Ectodermal cell (in vitro differentiated cells): ENCODE results near the gene DRICH1.
"Not testable (repeated sequence)": the region's sequence is repeated elsewhere in the genome, so short reads cannot be mapped to it uniquely, and the experiment has no call there.

Experiments
- H3K27ac ChIP-seq: 2 replicates; pipeline ENCODE4 v1.7.0; 2013; ENCODE audit warnings: mild to moderate bottlenecking, low read depth, low read length; ENCODE audit not compliant: insufficient read depth, poor library complexity, severe bottlenecking
- H3K27me3 ChIP-seq: 2 replicates; pipeline ENCODE4 v1.7.0; 2013; ENCODE audit warnings: mild to moderate bottlenecking, low read length; ENCODE audit not compliant: insufficient read depth, control insufficient read depth, poor library complexity, severe bottlenecking
- H3K36me3 ChIP-seq: one replicate; pipeline ENCODE4 v1.7.0; 2013; ENCODE audit warnings: low read length; ENCODE audit not compliant: control insufficient read depth, insufficient read depth
- H3K4me1 ChIP-seq: one replicate; pipeline ENCODE4 v1.7.0; 2013; ENCODE audit warnings: low read length; ENCODE audit not compliant: control insufficient read depth, insufficient read depth
- H3K4me3 ChIP-seq: 2 replicates; pipeline ENCODE4 v1.7.0; 2013; ENCODE audit warnings: low read depth, low read length, control low read depth; ENCODE audit not compliant: insufficient read depth
- H3K9me3 ChIP-seq: 2 replicates; pipeline ENCODE4 v1.7.0; 2013; ENCODE audit warnings: mild to moderate bottlenecking, low read length, moderate library complexity; ENCODE audit not compliant: control insufficient read depth
- WGBS, 2 experiments: methylation state at CpG; one replicate each; pipeline ENCODE4 v1.1.7; 2013; ENCODE audit warnings: missing lambda C conversion rate in 2 of 2; 5-methylcytosine and 5-hydroxymethylcytosine counted together

DRICH1 gene

GRCh38 chr22:23578306-23578705, 53.8 kb downstream of the DRICH1 start:
- no peaks in the 10 kb centered on the region for H3K27me3 ChIP-seq
- no peak overlapping the region for H3K4me3 ChIP-seq
- H3K4me1 ChIP-seq = no peaks in the 10 kb centered on the region
- 89 to 91% methylated on average over 11 of the region's 11 CpGs for WGBS, 2 experiments
- H3K9me3 ChIP-seq = no peaks in the 10 kb centered on the region
- no peak overlapping the region for H3K27ac ChIP-seq
- no peaks in the 10 kb centered on the region for H3K36me3 ChIP-seq

- Histone ChIP-seq H3K9me3 (no peaks in the 10 kb centered on the region), H3K4me1 (no peaks in the 10 kb centered on the region), H3K4me3 (no peak overlapping the region), H3K36me3 (no peaks in the 10 kb centered on the region), H3K27ac (no peak overlapping the region), H3K27me3 (no peaks in the 10 kb centered on the region)
- WGBS, 2 experiments = 94 to 95% methylated on average over 5 of the region's 5 CpGs
Observed at GRCh38 chr22:23576681-23577080, 55.4 kb downstream of the DRICH1 start.

GRCh38 chr22:23575601-23576000, 56.5 kb downstream of the DRICH1 start:
- H3K4me3 ChIP-seq = no peak overlapping the region
- no peak overlapping the region for H3K27ac ChIP-seq
- no peaks in the 10 kb centered on the region for H3K27me3 ChIP-seq
- H3K36me3 ChIP-seq = no peaks in the 10 kb centered on the region
- no peaks in the 10 kb centered on the region for H3K9me3 ChIP-seq
- 94% methylated on average over 4 of the region's 4 CpGs for WGBS, 2 experiments
- H3K4me1 ChIP-seq = no peaks in the 10 kb centered on the region

GRCh38 chr22:23574877-23575276, 57.2 kb downstream of the DRICH1 start:
- no peak overlapping the region for H3K27ac ChIP-seq
- 79 to 85% methylated on average over 7 of the region's 8 CpGs for WGBS, 2 experiments
- no peaks in the 10 kb centered on the region for H3K9me3 ChIP-seq

GRCh38 chr22:23574371-23574811, 57.7 kb downstream of the DRICH1 start:
- no peaks in the 10 kb centered on the region for H3K9me3 ChIP-seq
- H3K36me3 ChIP-seq = no peaks in the 10 kb centered on the region
- H3K4me3 ChIP-seq = no peak overlapping the region
- H3K27ac ChIP-seq = no peak overlapping the region
- WGBS, 2 experiments = 63 to 70% methylated on average over 3 to 4 of the region's 4 CpGs
- H3K27me3 ChIP-seq = no peaks in the 10 kb centered on the region
- no peaks in the 10 kb centered on the region for H3K4me1 ChIP-seq

More at GRCh38 chr22:23574877-23575276, 57.2 kb downstream of the DRICH1 start:
- H3K4me3 ChIP-seq = no peak overlapping the region
- H3K27me3 ChIP-seq = no peaks in the 10 kb centered on the region
- no peaks in the 10 kb centered on the region for H3K36me3 ChIP-seq
- H3K4me1 ChIP-seq = no peaks in the 10 kb centered on the region

GRCh38 chr22:23573701-23574235, 58.4 kb downstream of the DRICH1 start:
- not testable (repeated sequence) for H3K27me3 ChIP-seq, H3K27ac ChIP-seq, H3K4me3 ChIP-seq, H3K36me3 ChIP-seq, H3K4me1 ChIP-seq, H3K9me3 ChIP-seq
- WGBS, 2 experiments = 72 to 76% methylated on average over 8 of the region's 8 CpGs

- not testable (repeated sequence) for H3K4me1 ChIP-seq, H3K9me3 ChIP-seq, H3K4me3 ChIP-seq, H3K36me3 ChIP-seq, H3K27ac ChIP-seq, H3K27me3 ChIP-seq
- WGBS, 2 experiments = 89% methylated on average over 13 of the region's 13 CpGs
Observed at GRCh38 chr22:23573106-23573505, 59.0 kb downstream of the DRICH1 start.

- Histone ChIP-seq H3K27me3 (peaks cover 11% of the 10 kb centered on the region), H3K4me1 (peaks cover 12% of the 10 kb centered on the region), H3K36me3 (no peaks in the 10 kb centered on the region), H3K27ac (no peak overlapping the region), H3K9me3 (no peaks in the 10 kb centered on the region), H3K4me3 (no peak overlapping the region)
- 81 to 89% methylated on average over 4 of the region's 4 CpGs for WGBS, 2 experiments
Observed at GRCh38 chr22:23571486-23571885, 60.6 kb downstream of the DRICH1 start.

GRCh38 chr22:23570681-23571080, 61.4 kb downstream of the DRICH1 start:
- Histone ChIP-seq H3K4me1 (peaks cover 12% of the 10 kb centered on the region), H3K9me3 (no peaks in the 10 kb centered on the region), H3K27ac (no peak overlapping the region), H3K27me3 (peaks cover 19% of the 10 kb centered on the region), H3K36me3 (no peaks in the 10 kb centered on the region), H3K4me3 (no peak overlapping the region)
- 90 to 92% methylated on average over 8 of the region's 8 CpGs for WGBS, 2 experiments

GRCh38 chr22:23569716-23570115, 62.4 kb downstream of the DRICH1 start:
- WGBS, 2 experiments = 92 to 95% methylated on average over 10 of the region's 10 CpGs
- Histone ChIP-seq H3K9me3 (no peaks in the 10 kb centered on the region), H3K27me3 (peaks cover 23% of the 10 kb centered on the region), H3K4me3 (no peak overlapping the region), H3K4me1 (peaks cover 15% of the 10 kb centered on the region), H3K27ac (no peak overlapping the region), H3K36me3 (no peaks in the 10 kb centered on the region)

- Histone ChIP-seq H3K36me3 (no peaks in the 10 kb centered on the region), H3K9me3 (no peaks in the 10 kb centered on the region), H3K27me3 (peaks cover 27% of the 10 kb centered on the region), H3K4me1 (peaks cover 17% of the 10 kb centered on the region), H3K4me3 (no peak overlapping the region), H3K27ac (no peak overlapping the region)
- WGBS, 2 experiments = 94% methylated on average over 8 of the region's 8 CpGs
Observed at GRCh38 chr22:23569291-23569690, 62.8 kb downstream of the DRICH1 start.
